ENCODE data around the gene CRYBG3.

- TF ChIP-seq CTCF (IDR thresholded peaks at IDR 0.05) (no peak), ZFX (IDR thresholded peaks at IDR 0.05; ENCODE audit: borderline replicate concordance) (no peak)
These were observed 8.8 kb downstream of the CRYBG3 start for GRCh38 chr3:97830638-97831037.
